Fibroblast of upper back skin (primary cell): Measurements from ENCODE around the gene GRB7.
"Not testable (repeated sequence)": the region's sequence is repeated elsewhere in the genome, so short reads cannot be mapped to it uniquely, and the experiment has no call there.

ENCODE experiments used
- DNase-seq: peaks from one replicate; pipeline ENCODE4 v3.0.0-alpha.2; 2013

GRB7 gene

DNA sequence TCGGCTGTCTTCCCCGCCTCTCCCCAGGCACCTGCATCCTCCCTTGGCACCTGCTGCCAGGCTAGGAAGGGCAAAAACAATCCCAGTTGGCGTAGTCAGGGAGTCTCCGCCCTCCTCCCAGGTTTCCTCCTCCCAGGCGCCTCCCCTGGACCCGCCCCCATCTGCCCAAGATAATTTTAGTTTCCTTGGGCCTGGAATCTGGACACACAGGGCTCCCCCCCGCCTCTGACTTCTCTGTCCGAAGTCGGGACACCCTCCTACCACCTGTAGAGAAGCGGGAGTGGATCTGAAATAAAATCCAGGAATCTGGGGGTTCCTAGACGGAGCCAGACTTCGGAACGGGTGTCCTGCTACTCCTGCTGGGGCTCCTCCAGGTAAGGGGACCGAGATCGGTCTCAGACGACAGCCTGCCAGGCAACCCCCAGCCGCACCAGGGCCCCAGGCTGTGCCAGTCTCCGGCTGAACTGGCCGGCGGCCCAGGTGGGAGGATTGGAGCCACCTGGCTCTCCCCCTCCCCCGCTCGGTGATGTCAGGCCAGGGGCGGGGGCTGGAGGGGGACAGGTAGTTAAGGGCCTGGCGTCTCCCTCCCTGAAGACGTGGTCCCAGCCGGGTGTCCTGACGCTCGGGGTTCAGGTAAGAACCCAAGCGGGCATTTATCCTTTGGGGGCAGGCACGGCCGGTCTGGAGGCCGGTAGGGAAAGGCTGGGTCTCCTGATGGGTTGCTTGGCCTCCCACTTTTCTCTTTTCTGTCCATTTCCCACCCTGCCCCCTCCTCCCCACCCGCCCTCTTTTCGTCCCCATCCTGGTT lies at the start of gene GRB7:
Gene GRB7 (plus strand): TSS at position 179 of the 808 bp plus-strand sequence. CDS start 4,364 bp downstream, outside the sequence.
- DNase-seq: no peak

DNA sequence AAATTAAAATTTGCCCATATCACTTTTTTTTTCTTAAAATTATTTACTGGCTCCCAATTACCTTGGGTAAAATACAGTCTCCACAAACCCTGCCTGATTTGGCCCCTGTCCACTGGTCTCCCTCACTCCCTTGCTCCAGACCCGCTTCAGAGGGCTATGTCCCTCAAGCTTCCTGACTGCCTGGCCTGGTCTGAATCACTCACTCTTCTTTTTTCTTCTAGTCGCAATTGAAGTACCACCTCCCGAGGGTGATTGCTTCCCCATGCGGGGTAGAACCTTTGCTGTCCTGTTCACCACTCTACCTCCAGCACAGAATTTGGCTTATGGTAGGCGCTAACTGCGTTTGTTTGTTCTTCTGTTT lies 49.3 kb upstream of the GRB7 start:
- DNase-seq: no peak

DNA sequence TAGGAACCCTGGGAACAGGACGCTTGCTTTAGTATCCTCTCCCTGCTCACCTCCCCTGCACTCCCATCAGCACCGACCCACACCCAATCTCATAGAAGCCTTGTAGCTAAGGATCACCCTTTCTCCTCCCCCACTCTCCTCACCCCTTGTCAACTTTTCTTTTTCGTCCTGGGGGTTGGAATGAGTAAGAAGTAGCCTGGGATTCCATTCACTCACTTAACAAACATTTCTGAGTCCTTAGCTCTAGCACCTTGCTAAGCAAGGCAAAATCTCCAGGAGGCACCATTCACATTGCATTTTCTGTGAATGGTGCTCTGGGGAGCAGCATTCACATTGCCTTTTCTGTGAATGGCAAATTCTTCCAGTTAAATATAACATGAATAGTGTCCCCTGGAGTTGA lies 48.8 kb upstream of the GRB7 start:
- no peak for DNase-seq

DNA sequence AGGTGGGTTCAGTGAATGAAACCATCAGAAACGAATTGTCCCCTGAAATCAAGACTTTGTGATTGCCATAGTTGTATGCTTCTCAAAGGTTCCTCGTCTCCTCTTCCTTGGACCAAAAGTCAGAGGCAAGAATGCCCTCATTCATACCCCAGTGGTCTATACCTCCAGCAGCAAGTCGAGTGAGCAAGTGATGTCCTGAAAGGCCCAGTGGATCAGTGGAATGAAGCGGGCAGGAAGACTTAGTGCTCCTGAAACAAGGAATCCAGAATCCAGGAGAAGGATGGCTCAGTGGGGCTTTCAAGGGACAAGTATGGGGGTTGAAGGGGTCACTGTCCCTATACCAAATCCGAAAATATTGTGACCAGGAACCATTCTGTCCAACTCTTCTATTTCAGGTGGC lies 43.1 kb upstream of the GRB7 start:
- no peak for DNase-seq

DNA sequence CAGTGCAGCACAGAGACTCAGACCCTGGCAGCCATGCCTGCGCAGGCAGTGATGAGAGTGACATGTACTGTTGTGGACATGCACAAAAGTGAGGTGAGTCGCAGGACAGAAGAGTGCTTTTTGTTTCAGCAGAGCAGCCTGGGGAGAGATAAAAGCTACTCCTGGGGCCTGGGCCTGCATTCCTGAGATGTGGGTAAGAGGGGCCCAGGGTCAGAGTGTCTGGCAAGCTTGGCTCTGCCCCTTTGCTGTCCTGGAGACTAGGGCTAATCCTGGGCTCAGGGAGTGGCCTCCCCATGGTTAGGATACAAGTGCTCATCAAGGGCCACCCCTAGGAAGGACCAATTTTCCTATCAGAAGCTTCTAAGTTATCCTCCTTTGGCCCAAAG lies 42.7 kb upstream of the GRB7 start:
- no peak for DNase-seq

DNA sequence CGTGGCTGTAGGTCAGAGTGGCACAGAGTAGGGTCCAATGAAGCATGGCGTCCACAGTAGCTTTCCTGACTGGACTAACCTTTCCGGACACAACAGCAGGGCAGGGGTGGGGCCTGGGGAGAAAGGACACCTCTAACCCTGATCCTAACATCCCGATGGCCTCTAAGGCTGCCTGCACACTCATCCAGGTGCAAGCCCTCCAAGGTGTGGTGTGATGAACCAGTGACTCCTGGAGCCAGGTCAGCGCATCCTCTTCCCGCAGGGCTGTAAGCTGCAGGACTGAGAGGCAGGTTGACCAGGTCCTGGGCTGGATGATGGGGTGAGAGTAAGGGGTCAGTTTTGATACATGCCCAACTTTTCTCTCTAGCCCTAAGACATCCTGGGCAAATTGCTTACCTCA lies 41.0 kb upstream of the GRB7 start:
- no peak for DNase-seq

DNA sequence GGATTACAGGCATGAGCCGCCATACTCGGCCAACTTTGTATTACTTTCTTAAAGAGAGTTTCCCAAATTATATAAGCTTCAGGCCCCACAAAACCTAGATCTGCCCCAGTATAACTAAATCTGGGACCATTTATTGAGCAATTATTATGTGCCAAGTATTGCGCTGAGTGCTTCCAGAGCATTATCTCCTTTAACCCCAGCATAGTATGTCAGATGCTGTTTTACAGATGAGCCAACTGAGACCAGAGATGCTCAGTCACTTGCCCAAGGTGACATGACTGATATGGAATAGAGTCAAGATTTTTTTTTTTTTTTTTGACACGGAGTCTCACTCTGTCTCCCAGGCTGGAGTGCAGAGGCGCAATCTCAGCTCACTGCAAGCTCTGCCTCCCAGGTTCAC lies 39.8 kb upstream of the GRB7 start:
- no peak for DNase-seq

DNA sequence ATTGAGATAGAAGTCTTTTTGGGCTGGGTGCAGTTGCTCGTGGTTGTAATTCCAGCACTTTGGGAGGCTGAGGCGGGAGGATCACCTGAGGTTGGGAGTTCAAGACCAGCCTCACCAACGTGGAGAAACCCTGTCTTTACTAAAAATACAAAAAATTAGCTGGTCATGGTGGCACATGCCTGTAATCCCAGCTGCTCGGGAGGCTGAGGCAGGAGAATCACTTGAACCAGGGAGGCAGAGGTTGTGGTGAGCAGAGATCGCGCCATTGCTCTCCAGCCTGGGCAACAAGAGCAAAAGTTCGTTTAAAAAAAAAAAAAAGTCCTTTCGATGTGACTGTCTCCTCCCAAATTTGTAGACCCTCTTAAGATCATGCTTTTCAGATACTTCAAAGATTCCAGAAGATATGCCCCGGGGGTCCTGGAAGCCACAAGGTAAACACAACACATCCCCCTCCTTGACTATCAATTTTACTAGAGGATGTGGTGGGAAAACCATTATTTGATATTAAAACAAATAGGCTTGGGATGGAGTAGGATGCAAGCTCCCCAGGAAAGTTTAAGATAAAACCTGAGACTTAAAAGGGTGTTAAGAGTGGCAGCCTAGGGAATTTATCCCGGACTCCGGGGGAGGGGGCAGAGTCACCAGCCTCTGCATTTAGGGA lies 38.5 kb upstream of the GRB7 start:
- DNase-seq: not testable (repeated sequence)

DNA sequence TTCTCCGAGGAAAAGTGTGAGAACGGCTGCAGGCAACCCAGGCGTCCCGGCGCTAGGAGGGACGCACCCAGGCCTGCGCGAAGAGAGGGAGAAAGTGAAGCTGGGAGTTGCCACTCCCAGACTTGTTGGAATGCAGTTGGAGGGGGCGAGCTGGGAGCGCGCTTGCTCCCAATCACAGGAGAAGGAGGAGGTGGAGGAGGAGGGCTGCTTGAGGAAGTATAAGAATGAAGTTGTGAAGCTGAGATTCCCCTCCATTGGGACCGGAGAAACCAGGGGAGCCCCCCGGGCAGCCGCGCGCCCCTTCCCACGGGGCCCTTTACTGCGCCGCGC lies 38.0 kb upstream of the GRB7 start, which contains the start of gene ERBB2:
Gene ERBB2 (plus strand): TSS at position 247 of the 330 bp plus-strand sequence. CDS start 175 bp downstream, outside the sequence.
- DNase-seq: peak; percentile 79

DNA sequence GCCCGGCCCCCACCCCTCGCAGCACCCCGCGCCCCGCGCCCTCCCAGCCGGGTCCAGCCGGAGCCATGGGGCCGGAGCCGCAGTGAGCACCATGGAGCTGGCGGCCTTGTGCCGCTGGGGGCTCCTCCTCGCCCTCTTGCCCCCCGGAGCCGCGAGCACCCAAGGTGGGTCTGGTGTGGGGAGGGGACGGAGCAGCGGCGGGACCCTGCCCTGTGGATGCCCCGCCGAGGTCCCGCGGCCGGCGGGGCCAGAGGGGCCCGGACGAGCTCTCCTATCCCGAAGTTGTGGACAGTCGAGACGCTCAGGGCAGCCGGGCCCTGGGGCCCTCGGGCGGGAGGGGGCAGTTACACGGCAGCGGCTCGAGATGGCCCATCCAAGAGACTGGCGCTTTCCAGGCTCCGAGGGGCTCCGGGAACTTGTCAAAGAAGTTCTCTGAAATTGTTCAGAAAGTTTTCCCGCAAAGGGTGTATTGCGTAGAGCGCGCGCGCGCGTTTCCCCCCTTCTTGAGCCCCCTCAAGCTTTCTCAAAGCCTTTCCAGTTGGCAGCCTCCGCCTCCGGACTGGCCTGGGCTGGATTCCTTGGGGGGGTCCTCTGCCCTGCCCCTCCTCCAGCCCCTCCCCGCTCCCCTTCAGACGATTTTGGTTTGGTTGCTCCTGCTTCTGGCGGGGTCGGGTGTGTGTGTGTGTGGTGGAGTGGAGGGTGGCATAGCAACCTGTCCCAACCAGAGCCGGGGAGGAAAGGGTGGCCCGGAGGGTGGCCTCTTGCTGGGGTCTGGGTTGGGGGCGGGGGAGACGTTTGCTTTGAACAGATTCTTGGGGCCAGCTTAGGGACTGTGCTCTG lies 37.4 kb upstream of the GRB7 start:
- peak; percentile 8 for DNase-seq

DNA sequence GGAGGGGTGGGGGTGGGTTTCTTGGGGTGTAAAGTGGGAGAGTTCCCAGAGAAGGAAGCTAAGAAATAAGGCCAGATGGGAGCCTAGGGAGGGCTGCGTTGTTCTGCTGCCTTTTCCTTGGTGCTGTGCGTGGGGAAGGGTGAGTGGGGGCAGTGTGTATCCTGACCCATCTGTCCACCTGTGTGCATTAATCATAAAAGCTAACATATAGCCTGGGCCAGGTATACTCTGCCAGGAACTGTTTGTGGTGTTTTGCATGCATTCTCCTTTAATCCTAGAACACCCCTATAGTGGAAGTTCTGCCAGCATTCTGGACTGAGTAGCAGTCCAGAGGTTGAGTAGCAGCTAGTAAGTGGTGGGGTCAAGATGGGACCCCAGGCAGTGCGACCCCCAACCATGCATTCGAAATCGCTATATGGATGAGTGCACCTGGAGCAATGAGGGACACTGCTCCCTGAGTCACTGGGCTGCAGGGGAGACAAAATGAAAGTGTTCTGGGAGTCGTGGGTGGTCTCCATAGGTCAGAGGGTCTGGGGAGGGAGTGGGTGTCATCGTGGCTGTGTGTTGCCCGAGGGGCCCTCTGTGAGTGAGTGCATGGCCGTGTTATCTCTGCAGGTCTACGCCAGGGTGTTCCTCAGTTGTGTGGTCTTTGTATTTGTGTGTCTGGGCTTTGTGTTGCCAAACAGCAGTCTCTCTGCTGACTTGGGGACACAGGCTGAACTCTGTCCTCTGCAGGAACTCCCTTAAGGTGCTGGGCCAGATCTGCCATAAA lies 36.5 kb upstream of the GRB7 start:
- no peak for DNase-seq

DNA sequence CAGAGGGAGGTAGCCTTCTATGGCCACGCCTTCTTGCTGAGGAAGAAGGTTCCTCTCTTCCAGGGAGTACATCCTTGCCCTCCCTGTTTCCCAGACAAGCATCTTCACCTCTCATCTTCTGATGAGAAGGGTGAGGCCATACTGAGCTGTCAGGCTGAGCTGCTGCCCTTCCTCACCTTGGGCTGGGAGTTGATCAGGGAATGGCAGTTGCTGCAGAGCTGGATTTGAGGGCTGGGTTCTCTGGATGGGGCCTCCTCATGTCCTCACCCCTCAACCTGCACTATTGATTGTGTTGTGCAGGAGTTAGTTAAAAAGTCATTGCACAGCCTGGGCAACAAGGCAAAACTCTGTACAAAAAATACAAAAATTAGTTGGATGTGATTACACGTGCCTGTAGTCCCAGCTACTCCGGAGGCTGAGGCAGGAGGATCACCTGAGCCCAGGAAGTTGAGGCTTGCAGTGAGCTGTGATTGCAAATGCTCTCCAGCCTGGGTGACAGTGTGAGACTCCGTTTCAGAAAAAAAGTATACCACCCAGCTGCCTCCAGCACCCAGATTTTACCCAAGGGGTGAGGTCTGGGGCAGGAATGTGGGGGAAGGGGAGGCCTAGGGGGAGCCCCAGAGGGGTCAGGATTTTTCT lies 35.8 kb upstream of the GRB7 start:
- no peak for DNase-seq

DNA sequence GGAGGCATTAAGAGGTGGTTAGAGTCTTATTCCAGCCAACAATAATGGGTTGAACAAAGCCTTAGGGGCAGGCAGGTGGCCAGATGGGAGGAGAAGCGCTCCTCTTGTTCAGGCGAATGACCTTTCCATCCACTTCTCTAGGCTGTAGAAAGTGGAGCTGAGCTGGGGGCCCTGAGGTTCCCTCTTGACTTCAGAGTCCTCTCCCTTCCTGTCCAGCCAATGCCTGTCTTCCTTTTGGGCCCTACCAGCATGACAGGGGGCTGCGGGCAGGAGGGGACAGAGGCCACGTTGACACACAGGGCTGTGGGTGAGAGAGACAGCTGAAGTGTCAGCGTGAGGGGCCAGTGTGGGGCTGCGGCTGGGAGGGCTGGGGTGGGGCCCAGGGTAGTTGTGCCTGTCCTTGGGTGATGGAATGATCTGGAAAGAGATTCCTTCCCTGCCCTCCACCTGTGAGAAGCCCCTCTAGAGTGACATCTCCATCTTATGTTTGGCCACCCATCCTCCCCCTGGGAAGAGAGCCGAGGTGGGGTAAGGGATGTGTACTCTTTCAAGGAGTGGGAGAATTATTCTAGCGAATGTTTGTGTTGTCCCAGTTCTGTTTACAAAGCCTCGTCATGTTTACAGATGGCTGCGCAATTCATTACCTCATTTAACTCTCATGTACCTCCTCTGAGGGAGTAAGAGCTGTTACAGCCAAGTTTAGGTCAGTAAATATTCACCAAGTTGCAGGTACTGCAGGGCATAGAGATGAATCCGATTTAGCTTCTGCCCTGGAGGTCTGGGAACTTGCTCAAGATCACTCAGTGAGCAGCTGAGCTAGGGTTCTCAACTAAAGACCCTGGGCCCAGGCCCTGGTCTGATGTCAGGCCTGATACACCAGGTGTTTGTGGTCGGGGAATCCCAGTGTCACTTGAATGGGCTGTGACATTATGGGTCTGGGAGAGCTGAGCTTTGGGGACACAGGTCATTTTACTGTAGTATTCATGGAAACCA lies 34.5 kb upstream of the GRB7 start:
- no peak for DNase-seq

DNA sequence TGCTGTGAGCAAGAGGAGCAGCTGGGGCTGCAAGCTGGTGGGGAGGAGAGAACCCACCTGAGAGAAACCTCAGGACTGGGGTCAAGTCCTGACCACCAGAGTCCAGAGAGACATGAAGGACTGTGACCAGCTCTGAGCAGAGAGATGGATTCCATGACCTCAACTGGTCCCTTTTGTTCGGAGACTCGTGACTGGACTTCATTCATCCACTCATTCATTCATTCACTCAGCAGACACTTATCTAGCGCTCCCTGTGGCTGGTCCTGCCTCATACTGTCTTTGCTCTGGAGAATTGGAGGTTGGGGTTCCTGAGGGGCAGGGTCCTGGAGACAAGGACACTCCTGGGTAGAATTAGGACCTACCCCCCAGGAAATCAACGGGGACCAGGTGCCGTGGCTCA lies 33.8 kb upstream of the GRB7 start:
- no peak for DNase-seq

DNA sequence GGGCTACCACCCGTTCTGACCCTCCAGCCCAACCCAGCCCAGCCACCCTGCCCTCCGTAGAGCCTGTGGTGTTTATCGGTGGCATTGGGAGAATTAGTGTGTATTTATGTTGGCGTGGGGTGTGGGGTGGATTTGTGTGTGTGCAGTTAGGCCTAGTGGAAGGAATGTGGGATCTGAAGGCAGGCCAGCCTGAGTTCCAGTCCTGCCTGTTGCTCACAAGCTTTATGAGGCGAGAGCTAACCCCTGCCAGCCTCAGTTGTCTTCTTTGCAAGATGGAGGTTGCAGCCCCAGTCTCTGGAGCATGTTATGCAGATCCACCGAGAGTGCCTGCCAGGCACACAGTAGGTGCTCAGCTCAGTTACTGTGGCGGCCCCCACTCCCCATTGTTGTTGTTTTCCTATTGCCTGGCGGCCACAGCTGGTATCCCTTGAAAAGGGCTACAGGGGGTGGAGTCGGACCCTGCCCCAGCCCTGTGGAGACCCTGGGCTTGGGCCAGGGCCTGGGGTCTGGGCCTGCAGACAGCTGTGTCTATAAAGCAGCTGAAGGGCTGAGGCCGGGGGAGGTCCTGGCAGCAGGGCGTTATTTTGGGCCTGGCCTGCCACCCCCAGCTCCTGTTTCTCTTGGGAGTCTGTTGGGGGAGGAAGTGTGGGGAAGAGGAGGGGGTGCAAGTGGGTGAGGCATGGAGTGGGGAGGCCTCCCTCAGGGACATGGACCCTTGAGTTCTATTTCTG lies 32.8 kb upstream of the GRB7 start:
- peak; percentile 9 for DNase-seq

DNA sequence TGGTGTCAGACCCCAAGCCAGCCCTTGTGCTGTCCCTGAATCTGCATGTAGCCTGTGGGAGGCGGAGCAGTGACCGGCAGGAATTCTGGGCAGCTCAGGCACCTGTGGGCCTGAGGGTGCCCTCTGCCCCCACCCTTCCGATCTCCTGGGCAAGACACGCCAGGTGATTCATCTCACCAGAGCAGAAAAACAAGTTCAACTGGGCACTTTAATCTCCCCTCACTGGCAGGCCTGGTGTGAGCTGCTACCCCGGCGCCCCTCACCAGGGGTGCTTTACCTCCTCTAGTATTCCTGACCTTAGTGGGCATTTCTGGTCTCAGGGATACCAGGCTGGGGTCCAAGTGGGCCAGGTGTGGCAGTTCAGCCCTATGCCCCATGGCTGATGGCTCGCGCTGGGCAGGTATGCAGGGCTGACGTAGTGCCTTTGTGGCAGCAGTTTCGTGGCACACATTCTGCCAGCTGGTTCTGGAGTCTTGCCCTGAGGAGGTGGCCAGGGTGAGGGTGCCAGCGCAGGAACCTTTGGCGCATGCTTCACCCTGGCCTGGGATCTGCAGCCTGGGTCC lies 31.9 kb upstream of the GRB7 start:
- DNase-seq: no peak

DNA sequence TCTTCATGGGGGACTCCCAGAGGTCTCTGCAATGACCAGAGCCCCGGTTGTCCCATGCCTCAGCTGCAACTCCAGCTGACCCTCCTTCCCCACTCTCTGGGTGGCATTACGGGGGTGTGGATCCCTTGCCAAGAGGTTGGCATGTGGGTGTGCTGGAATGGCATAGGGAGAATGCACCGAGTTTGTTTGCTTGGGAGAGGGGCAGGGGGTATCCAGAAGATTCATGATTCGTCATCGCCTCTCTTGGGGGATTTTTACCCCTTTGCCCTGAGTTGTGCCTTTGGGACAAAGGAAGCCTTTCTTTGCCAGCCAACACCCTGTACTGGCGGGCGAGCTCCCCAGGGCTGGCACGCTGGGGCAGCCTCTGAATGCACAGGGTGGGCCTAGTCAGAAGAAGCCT lies 31.4 kb upstream of the GRB7 start:
- DNase-seq: no peak

DNA sequence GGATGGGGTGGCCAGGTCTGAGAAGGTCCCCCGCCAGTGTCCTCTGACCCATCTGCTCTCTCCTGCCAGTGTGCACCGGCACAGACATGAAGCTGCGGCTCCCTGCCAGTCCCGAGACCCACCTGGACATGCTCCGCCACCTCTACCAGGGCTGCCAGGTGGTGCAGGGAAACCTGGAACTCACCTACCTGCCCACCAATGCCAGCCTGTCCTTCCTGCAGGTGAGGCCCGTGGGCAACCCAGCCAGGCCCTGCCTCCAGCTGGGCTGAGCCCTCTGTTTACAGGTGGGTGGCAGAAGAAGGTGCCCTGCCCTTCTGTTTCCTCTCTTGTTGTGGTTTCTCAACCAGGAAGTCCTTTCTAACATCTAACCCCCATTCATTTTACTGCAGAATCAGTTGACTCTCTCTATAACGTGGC lies 30.8 kb upstream of the GRB7 start:
- no peak for DNase-seq

DNA sequence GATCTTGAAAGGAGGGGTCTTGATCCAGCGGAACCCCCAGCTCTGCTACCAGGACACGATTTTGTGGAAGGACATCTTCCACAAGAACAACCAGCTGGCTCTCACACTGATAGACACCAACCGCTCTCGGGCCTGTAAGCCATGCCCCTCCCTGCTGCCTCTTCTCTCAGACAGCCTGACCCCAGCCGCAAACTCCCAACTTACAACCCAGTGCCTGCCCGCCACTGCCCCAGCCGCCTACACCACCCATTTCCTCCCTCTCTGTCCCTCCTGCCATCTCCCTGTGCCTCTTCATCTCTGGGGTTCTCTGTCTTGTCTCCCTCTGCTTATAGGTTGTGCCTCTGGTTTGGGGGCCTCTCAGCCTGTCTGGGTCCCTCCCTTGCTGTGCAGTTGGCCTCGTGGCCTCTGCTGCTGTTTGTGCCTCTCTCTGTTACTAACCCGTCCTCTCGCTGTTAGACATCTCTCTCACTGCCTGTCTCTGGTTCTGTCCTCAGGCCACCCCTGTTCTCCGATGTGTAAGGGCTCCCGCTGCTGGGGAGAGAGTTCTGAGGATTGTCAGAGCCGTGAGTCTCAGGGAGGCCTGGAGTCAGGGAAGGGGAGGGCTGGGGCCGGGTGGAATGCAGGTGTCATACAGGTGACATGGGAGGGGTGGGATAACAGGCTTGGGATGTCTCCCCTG lies 28.3 kb upstream of the GRB7 start:
- DNase-seq: no peak
